GM21360 (cell line): Measurements from ENCODE around the gene C4A.
"Not testable (repeated sequence)": the region's sequence is repeated elsewhere in the genome, so short reads cannot be mapped to it uniquely, and the experiment has no call there.

Experiments
- ATAC-seq: cut with Tn5 transposase; IDR thresholded peaks from one replicate; pipeline ENCODE4 v1.9.1; 2021; ENCODE audit warnings: mild to moderate bottlenecking, moderate library complexity; ENCODE audit not compliant: unreplicated experiment

C4A gene

GRCh38 chr6:32047539-32047854 is 65.6 kb downstream of the C4A start:
- no peak for ATAC-seq

DNA sequence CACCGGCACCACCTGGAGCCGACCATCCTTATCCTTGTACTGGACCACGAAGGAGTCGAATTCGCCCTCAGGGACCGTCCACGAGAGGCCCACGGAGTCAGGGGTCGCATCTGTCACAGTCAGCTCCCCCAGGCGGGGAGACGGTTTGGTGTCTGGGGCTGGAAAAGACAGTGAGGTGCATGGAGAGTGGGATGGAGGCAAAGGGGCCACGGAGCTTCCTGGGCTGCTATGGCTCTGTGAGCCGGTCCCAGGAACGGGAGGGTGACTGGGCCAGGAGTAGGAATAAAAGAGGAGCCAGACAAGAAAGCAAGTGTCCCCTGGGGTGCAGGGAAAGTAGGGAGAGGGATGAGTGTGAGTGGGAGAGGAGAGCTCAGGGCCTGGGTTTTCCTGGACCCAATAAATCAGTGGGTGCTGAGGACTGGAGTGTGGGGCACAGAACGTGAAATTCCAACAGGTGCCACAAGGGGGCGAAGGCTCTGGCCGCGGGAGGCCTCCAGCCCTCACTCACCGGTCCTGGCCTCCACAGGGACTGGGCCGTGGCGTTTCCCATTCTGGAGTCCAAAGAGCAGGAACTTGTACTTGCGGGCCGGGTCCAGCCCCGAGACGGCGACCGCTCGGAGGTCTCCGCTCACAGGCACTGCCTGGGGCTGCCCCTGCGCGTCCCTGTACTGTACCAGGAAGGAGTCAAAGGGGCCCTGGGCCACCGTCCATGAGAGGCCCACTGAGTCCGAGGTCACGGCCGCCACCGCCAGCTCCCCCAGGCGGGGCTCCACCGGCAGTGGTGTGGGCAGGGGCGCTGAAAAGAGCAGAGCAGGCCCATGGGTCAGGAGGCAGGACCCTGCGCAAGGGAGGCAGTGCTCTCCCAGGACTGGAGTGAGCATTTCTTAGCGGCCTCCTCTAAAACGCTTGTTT is 66.3 kb downstream of the C4A start:
- ATAC-seq: no peak

GRCh38 chr6:32049149-32049548 is 67.3 kb downstream of the C4A start:
- not testable (repeated sequence) for ATAC-seq

DNA sequence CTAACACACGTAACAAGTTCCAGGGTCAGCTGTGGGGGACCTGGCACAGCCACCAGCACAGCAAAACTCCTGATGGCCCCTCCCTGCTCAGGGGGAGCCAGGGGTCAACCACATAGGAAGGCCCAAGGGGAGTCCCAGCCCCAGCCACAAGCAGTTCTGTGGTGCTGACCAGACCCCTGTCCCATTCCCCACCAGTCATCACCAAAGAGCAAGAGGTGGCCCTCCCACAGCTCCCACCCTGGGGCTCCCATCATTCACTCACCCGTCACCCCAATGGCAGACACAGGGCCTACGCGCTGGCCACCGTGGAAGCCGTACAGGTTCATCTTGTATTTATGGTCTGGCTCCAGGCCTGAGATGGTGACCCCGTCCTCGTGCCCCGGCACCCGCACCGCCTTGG is 67.9 kb downstream of the C4A start:
- ATAC-seq: not testable (repeated sequence)

- ATAC-seq: no peak
Observed at GRCh38 chr6:32050562-32050961, 68.7 kb downstream of the C4A start.
